Astrocyte (in vitro differentiated cells and primary cell): Measurements from ENCODE around the gene GTF2IRD1. TPM values are rescaled to one million over a fixed set of nuclear protein-coding genes. Genes with fewer than 3 reads are reported as not detected.
"Not testable (repeated sequence)": the region's sequence is repeated elsewhere in the genome, so short reads cannot be mapped to it uniquely, and the experiment has no call there.

Experiments used
- DNase-seq: peaks from one replicate; pipeline ENCODE4 v3.0.0-alpha.2; 2010; ENCODE audit warnings: low read depth
- FAIRE-seq: peaks from 2 replicates; lab custom pipeline; 2011; peaks lifted over from hg19 to GRCh38; lab: Jason Lieb, UNC
- H2AFZ ChIP-seq: 2 replicates; pipeline ENCODE4 v1.6.0; 2012; ENCODE audit warnings: low read depth, low read length, inconsistent platforms
- H3K27ac ChIP-seq: 2 replicates; pipeline ENCODE4 v1.5.1; 2011; ENCODE audit warnings: low read depth, low read length, inconsistent platforms
- H3K27me3 ChIP-seq: 2 replicates; pipeline ENCODE4 v1.6.0; 2011; ENCODE audit warnings: low read length, inconsistent platforms; ENCODE audit not compliant: insufficient read depth
- H3K36me3 ChIP-seq: 2 replicates; pipeline ENCODE4 v1.5.1; 2011; ENCODE audit warnings: low read length, inconsistent platforms; ENCODE audit not compliant: insufficient read depth
- H3K4me1 ChIP-seq: 2 replicates; pipeline ENCODE4 v1.5.1; 2011; ENCODE audit warnings: low read length, inconsistent platforms; ENCODE audit not compliant: insufficient read depth
- H3K4me2 ChIP-seq: 2 replicates; pipeline ENCODE4 v1.6.0; 2012; ENCODE audit warnings: low read length, inconsistent platforms
- H3K4me3 ChIP-seq: 2 replicates; pipeline ENCODE4 v1.5.1; 2011; ENCODE audit warnings: low read depth, mild to moderate bottlenecking, low read length, inconsistent platforms; ENCODE audit not compliant: insufficient read depth
- H3K79me2 ChIP-seq: 2 replicates; pipeline ENCODE4 v1.6.0; 2012; ENCODE audit warnings: mild to moderate bottlenecking, low read length, inconsistent platforms; ENCODE audit not compliant: insufficient read depth
- H3K9ac ChIP-seq: 2 replicates; pipeline ENCODE4 v1.6.0; 2012; ENCODE audit warnings: mild to moderate bottlenecking, low read length, inconsistent platforms
- H3K9me3 ChIP-seq: 2 replicates; pipeline ENCODE4 v1.5.1; 2012; ENCODE audit warnings: low read depth, mild to moderate bottlenecking, low read length, inconsistent platforms; ENCODE audit not compliant: insufficient read depth
- H4K20me1 ChIP-seq: 2 replicates; pipeline ENCODE4 v1.6.0; 2012; ENCODE audit warnings: low read length, inconsistent platforms; ENCODE audit not compliant: insufficient read depth
- H3K27ac Mint-ChIP-seq: one replicate; pipeline ENCODE4 v1.8.0; 2021; ENCODE audit warnings: mild to moderate bottlenecking, mixed read lengths; ENCODE audit not compliant: unreplicated experiment
- H3K27me3 Mint-ChIP-seq: one replicate; pipeline ENCODE4 v1.8.0; 2021; ENCODE audit warnings: low read depth, mixed read lengths; ENCODE audit not compliant: unreplicated experiment
- H3K36me3 Mint-ChIP-seq: one replicate; pipeline ENCODE4 v1.8.0; 2021; ENCODE audit warnings: low read depth, mixed read lengths; ENCODE audit not compliant: unreplicated experiment
- H3K4me1 Mint-ChIP-seq: one replicate; pipeline ENCODE4 v1.8.0; 2021; ENCODE audit warnings: low read depth, mixed read lengths; ENCODE audit not compliant: unreplicated experiment
- H3K4me3 Mint-ChIP-seq: one replicate; pipeline ENCODE4 v1.8.0; 2021; ENCODE audit warnings: mild to moderate bottlenecking, moderate library complexity, mixed read lengths; ENCODE audit not compliant: unreplicated experiment
- H3K9me3 Mint-ChIP-seq: one replicate; pipeline ENCODE4 v1.8.0; 2021; ENCODE audit warnings: mild to moderate bottlenecking, mixed read lengths; ENCODE audit not compliant: unreplicated experiment
- CTCF ChIP-seq: IDR thresholded peaks from 2 replicates; pipeline ENCODE4 v1.5.1; 2011; ENCODE audit warnings: low read depth, mild to moderate bottlenecking, inconsistent platforms, low read length, moderate library complexity; ENCODE audit not compliant: insufficient read depth
- EZH2 ChIP-seq: IDR thresholded peaks from 2 replicates; pipeline ENCODE4 v1.6.1; 2012; ENCODE audit warnings: mild to moderate bottlenecking, low read length, inconsistent platforms; ENCODE audit not compliant: insufficient read depth
- total RNA-seq: library from RNA; stranded (reverse); gene quantifications from 2 replicates; pipeline ENCODE4 v1.2.1, GENCODE V29; 2021

GTF2IRD1 gene
- total RNA-seq, 1 donor from 2014 or later: 19.3 TPM

- H3K4me3 Mint-ChIP-seq: no peak overlapping the region
- Histone ChIP-seq H3K4me1 (no peaks in the 10 kb centered on the region), H3K27ac (no peak overlapping the region), H3K4me2 (no peak overlapping the region), H2AFZ (no peak overlapping the region), H4K20me1 (no peaks in the 10 kb centered on the region), H3K9ac (no peak overlapping the region), H3K4me3 (no peak overlapping the region), H3K36me3 (no peaks in the 10 kb centered on the region), H3K79me2 (no peaks in the 10 kb centered on the region), H3K9me3 (no peaks in the 10 kb centered on the region), H3K27me3 (no peaks in the 10 kb centered on the region)
- H3K27me3 Mint-ChIP-seq: peaks cover 2% of the 10 kb centered on the region
- H3K36me3 Mint-ChIP-seq: no peaks in the 10 kb centered on the region
- DNase-seq (no peak), FAIRE-seq (no peak)
- H3K27ac Mint-ChIP-seq: no peak overlapping the region
- H3K4me1 Mint-ChIP-seq: peaks cover 3% of the 10 kb centered on the region
- TF ChIP-seq CTCF: no peak
- no peak for TF ChIP-seq EZH2
- peaks cover 8% of the 10 kb centered on the region for H3K9me3 Mint-ChIP-seq
These were observed 15.4 kb upstream of the GTF2IRD1 start for GRCh38 chr7:74438327-74438726.

- Histone ChIP-seq H3K9ac (no peak overlapping the region), H4K20me1 (no peaks in the 10 kb centered on the region), H2AFZ (no peak overlapping the region), H3K27me3 (no peaks in the 10 kb centered on the region), H3K4me1 (no peaks in the 10 kb centered on the region), H3K4me3 (no peak overlapping the region), H3K4me2 (no peak overlapping the region), H3K27ac (no peak overlapping the region), H3K36me3 (no peaks in the 10 kb centered on the region), H3K79me2 (no peaks in the 10 kb centered on the region), H3K9me3 (no peaks in the 10 kb centered on the region)
- no peak overlapping the region for H3K4me3 Mint-ChIP-seq
- FAIRE-seq (no peak), DNase-seq (no peak)
- H3K9me3 Mint-ChIP-seq: peaks cover 8% of the 10 kb centered on the region
- H3K27me3 Mint-ChIP-seq: peaks cover 7% of the 10 kb centered on the region
- TF ChIP-seq CTCF: no peak
- TF ChIP-seq EZH2: no peak
- H3K36me3 Mint-ChIP-seq: no peaks in the 10 kb centered on the region
- H3K27ac Mint-ChIP-seq: no peak overlapping the region
- H3K4me1 Mint-ChIP-seq: peaks cover 3% of the 10 kb centered on the region
These were observed 14.2 kb upstream of the GTF2IRD1 start for GRCh38 chr7:74439541-74439940.

GRCh38 chr7:74440143-74440542 is 13.6 kb upstream of the GTF2IRD1 start:
- H3K4me2 ChIP-seq, H3K9ac ChIP-seq, H3K27ac ChIP-seq, H3K27me3 Mint-ChIP-seq, H3K4me1 ChIP-seq, H3K36me3 ChIP-seq, H3K4me1 Mint-ChIP-seq, H4K20me1 ChIP-seq, DNase-seq, H3K9me3 ChIP-seq, H3K9me3 Mint-ChIP-seq, H3K4me3 Mint-ChIP-seq, H2AFZ ChIP-seq, H3K27ac Mint-ChIP-seq, FAIRE-seq, H3K27me3 ChIP-seq, H3K4me3 ChIP-seq, H3K79me2 ChIP-seq, H3K36me3 Mint-ChIP-seq: not testable (repeated sequence)
